HG03025 (cell line): ENCODE results near the gene VAPA.

Source experiments
- ATAC-seq: cut with Tn5 transposase; IDR thresholded peaks from one replicate; pipeline ENCODE4 v1.9.1; 2021; ENCODE audit warnings: mild to moderate bottlenecking, moderate library complexity; ENCODE audit not compliant: unreplicated experiment, low FRiP score

The VAPA gene

DNA sequence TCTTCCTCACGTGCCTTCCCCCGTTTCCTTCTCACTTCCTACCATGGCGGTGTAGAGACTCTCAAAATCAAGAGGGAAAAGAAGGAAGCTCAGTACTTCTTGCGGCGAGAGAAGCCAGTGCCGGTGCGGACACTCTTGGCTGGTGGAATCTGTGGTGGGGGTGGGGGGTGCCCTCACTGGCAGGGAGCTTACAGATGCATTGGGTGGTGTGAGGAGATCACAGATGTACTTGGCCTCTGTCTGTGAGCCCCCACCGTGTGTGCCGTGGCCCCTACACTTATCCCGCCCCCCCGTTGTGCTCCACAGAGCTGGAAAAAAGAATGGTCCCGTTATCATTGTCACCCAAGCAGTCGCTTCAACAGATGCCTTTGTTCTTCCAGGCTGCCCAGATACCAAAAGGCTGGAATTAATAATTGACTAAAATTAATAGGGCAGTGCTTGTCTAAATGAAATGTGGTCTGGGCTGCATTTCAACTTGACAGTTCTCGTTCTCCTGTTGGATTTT lies 79.8 kb downstream of the VAPA start:
- no peak for ATAC-seq

DNA sequence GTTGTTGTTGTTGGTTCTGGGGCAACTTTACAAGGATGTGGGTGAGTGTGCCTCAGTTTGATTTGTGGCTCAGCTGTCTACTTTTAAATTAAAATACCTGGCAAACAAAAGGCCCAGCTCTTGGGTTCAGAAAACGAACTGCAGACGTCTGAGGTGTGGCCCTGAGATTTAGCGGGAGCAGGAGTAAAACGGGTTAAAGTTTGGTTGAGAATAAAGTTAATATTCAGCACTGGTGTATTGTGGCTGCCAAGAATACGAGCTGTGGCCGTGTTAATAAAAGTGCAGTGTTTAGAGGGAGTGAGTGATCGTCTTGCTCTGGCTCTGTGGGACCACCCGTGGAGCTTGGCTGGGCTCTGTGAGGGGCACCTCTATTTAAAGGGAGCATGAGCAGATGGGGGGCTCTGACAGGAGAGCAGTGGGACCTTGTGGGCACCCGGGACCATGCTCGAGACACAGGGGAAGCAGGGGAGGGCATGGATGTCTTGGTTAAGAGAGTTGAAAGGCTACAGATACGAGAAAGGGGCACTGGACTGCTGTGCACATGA lies 80.3 kb downstream of the VAPA start:
- ATAC-seq = no peak

DNA sequence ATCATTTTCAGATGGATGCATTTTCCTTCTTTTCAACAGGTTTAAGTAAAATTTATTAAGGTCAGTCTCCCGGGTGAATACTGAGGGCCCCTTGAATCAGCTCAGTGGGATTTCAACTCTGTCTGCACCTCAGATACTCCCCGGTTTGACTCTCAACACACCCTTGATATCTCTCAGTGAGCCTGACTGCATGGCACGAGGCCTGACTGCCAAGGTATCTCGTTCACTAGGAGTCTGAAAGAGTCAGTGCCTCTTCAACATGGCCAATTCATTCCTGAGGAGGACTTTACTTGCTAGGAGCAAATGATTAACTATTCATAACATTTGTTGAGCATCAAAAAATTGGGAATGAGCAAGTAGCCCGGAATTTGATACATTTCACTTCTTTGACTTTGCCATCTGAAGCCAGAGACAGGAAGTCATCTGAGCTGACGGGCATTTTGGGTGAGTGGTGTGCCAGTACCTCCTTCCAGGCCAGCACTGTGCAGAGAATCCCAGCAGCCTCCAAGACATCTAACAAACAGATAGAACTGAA lies 81.0 kb downstream of the VAPA start:
- no peak for ATAC-seq

DNA sequence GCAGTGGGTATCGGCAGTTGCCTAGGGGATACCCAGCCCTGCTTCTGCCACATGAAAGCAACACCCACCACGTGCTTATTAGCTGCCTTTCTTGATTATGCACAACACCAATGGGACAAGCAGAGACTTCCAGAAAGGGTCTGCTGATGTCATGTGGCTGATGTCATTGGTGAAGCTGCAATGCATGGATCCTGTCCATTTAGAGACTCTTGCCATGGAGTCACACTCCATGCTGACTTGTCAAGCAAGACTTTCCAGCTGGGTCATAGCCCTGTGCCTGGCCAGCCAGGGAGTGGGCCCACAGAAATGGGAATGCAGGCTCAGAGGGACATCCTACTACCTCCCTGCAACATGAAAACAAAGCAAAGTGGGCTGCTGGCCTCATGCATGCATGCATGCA lies 81.8 kb downstream of the VAPA start:
- ATAC-seq = no peak

DNA sequence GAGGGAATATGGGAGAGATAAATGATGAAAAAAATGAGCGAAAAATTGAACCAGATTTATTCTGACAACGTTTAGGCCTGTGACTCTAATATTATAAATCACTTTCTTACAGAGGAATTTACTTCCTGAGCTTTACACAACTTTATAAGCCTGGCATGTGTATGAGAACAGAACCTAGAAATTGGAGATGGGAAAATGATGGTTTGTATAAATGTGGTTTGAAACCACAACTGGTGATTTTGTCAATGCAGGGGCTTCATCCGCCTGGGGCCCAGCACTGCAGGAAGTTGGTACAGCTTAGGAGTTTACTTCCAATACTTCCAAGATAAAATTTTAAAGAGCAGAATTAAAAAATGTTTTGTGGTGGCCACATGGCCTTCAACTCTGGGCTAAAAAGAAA lies 82.3 kb downstream of the VAPA start:
- ATAC-seq = no peak

DNA sequence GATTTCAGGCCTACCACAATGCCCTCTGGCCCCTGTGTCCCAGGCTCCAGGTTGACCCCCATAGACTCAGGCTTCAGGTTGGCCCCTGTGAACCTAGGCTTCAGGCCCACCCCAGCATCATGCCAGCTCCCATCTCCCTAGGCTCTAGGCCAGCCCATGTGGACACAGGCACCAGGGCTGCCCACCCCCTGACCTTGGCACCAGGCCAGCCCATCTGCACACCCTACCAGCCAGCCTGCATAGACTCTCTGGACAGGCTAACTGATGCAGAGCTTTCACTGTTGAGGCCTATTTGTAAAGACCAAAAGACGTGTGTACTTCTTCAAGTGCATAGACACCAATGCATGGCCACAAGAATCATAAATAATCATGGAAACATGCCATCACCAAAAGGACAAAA lies 83.9 kb downstream of the VAPA start:
- no peak for ATAC-seq

DNA sequence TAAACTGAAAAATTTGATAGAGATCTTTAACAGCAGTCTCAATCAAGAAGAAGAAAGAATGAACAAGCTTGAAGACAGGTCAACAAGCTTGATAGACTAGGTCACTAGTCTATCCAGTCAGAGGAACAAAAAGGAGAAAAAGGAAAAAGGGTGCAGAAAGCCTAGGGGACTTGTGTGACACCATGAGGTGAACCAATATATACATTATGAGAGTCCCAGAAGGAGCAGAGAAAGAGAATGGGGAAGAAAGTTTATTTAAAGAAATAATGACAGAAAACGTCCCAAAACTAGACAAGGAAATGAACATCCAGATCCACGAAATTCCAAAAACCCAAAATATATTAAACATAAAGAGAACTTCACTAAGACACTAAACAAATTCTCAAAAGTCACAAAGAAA lies 84.5 kb downstream of the VAPA start:
- no peak for ATAC-seq

DNA sequence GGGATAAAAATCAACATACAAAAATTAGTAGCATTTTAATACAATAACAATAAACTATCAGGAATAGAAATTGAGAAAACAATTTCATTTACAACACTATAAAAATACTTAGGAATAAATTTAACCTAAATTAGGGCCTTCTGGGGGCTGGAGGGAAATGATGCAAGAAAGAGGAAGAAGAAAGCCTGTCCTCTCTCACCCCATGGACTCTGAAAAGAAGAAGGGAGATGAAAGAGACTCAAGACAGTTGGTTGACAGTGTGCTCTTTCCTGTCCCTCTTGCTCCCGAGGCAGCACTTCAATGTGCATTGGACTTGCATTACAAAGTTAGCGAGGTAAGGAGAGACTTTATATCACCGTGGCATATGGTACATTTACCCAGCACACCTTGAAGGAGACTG lies 88.5 kb downstream of the VAPA start:
- no peak for ATAC-seq

DNA sequence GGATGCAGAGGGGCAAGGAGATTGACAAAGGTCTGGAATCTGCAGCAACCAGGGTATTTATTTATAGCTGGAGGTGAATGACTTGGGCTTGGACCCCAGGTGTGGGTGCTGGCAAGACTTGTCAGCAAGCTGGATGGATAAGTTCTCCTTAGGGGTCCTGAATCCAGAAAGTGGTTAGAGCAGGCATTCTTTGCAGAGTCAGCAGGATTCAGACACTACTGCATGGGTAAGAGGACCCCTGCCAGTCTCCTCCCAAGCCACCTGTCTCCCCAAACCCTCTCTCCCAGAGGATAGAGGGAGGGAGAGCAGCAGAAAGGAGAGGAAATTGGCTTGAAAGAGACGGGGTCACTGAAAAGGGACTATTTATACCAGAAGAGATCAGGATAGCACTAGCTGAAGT lies 89.5 kb downstream of the VAPA start:
- no peak for ATAC-seq

DNA sequence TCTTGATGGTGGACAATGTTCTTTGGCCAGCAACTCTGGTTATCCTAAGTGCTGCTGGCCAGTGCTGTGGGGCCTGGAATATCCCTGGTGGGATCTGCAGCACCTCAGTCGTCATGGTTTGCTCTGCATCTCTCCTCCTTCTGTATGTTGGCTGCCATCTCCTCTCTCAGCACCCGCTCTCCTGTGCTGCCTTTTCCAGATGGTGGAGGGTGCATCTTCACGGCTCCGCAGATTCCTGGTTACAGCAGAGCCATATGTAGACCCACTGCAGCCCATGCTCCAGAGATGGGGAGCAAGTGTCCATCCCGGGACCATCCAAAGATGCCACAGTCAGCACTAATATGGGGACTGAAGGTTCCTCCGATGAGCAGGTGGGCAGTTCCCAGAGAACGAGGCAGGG lies 90.0 kb downstream of the VAPA start:
- ATAC-seq = no peak

DNA sequence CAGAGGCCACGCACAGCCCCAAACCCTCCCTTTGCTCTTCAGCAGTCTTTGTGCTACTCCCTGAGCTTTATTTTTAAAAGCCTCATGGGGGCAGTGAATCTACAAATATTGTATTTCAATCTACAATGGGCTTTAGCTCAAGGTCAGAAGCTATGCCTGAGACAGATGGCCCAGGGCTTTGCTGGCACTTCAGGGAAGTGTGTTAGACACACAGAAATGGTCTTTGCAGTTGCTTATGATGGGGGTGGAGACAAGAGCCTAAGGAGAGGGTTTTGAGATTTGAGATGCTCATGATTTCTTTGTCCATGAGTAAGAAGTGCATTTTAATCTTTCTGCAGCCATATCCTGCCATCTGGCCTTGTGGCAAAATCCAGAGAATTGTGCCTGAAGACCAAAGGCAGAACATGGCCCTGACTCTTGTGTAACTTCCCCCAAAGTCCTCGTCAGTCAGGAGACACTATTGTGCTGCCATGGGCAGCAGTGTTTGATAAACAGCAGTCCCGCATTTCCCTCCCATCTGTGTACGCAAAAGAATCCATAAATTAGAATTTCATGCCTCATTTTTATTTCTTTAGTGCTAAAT lies 92.6 kb downstream of the VAPA start:
- no peak for ATAC-seq

DNA sequence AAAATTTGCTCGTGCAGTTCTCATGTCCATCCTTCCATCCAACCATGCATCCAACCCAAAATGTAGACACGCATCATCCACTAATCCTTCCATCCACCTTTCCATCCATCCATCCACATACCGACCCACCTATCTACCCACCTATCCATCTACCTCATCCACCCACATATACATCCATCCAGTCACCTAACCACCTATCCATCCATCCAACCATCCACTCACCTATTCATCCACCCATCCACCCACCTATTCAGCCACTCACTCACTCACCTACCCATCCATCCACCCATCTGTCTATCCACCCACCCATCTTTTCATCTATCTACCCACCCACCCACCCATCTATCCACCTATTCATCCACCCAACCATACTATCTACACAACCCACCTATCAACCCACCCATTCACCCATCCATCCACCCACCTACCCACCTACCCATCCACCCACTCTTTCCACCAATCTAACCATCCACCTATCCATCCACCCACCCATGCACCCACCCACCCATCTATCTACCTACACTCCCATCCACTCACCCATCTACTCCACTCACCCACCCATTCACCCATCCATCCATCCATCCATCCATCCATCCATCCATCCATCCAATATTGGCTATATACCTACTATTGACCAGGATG lies 94.3 kb downstream of the VAPA start:
- no peak for ATAC-seq
